GM20000 (cell line): Measurements from ENCODE around the gene PRKAG3.
"Not testable (repeated sequence)": the region's sequence is repeated elsewhere in the genome, so short reads cannot be mapped to it uniquely, and the experiment has no call there.

Experiments
- DNase-seq: peaks from one replicate; pipeline ENCODE4 v3.0.0; 2012; ENCODE audit warnings: low spot score
- TF ChIP-seq, protein P1 (sequence below): IDR thresholded peaks from 2 replicates; pipeline ENCODE4 v1.5.1; 2012; ENCODE audit warnings: mild to moderate bottlenecking, control low read depth; ENCODE audit errors: extremely low read depth, missing control alignments

The PRKAG3 gene

DNA sequence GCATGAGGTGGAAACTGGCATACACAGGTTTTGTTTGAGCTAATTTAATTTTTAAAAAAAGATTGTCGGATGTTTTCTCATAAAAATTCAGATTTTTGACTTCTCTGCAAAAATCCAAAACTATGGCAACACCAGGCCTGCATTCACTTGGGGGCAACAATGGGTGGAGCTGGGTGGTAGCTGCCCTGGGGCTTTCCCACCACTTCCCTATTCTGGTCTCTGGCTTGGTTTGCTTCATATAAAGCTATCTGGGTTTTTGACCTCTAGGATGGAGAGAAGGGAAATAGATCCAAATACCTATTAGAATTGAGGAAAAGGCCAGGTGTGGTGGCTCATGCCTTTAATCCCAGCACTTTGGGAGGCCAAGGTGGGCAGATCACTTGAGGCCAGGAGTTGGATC is 55.1 kb downstream of the PRKAG3 start:
- TF ChIP-seq, protein P1, sequence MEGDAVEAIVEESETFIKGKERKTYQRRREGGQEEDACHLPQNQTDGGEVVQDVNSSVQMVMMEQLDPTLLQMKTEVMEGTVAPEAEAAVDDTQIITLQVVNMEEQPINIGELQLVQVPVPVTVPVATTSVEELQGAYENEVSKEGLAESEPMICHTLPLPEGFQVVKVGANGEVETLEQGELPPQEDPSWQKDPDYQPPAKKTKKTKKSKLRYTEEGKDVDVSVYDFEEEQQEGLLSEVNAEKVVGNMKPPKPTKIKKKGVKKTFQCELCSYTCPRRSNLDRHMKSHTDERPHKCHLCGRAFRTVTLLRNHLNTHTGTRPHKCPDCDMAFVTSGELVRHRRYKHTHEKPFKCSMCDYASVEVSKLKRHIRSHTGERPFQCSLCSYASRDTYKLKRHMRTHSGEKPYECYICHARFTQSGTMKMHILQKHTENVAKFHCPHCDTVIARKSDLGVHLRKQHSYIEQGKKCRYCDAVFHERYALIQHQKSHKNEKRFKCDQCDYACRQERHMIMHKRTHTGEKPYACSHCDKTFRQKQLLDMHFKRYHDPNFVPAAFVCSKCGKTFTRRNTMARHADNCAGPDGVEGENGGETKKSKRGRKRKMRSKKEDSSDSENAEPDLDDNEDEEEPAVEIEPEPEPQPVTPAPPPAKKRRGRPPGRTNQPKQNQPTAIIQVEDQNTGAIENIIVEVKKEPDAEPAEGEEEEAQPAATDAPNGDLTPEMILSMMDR = no peak
- DNase-seq = no peak

DNA sequence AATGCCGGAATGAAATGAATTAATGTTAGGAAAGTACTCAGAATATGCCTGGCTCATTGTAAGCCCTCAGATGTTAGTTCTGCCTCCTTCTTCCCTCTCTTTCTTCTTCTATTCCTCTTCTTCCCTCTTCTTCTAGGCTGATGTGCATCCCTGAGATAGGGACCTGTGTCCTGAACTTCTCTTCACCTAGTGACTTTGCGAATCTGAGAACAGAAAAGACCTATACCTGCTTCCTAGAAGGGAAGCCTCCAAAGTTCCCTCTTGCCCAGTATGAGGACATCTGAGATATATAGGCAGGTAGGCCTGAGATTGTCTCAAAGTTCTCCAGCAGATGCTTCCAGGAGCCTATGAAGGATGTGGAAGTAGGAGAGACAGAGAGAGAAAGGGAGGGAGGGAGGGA is 57.7 kb downstream of the PRKAG3 start:
- TF ChIP-seq, protein P1 = no peak
- no peak for DNase-seq

DNA sequence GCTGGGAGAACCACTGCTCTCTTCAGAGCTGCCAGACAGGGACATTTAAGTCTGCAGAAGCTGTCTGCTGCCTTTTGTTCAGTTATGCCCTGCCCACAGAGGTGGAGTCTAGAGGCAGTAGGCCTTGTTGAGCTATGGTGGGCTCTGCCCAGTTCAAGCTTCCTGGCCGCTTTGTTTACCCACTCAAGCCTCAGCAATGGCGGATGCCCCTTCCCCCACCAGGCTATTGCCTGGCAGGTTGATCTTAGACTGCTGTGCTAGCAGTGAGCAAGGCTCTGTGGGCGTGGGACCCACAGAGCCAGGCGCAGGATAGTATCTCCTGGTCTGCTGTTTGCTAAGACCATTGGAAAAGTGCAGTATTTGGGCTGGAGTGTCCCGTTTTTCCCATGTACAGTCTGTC is 58.8 kb downstream of the PRKAG3 start:
- not testable (repeated sequence) for DNase-seq
